ENCODE measurements around the gene NALCN. TPM values are rescaled to one million over a fixed set of nuclear protein-coding genes. Genes with fewer than 3 reads are reported as not detected.

The NALCN gene
- total RNA-seq (2021; fragmentation: NEBNext Ultra II Directional; extraction: Animal tissue kit (Norgen Biotek cat#: 25700)), result 0.54 TPM in 2 replicates
- polyA plus RNA-seq (2011; rRNA removed), result 0.13 and 0.26 TPM in 2 replicates
- polyA plus RNA-seq (2011; cell fraction: cytosol; rRNA removed), result 0.18 TPM
- polyA plus RNA-seq (2011; cell fraction: nucleus; rRNA removed), result 0.11 TPM
- polyA plus RNA-seq (2012, experiment 1 of 2), result 0.21 to 0.41 TPM (median 0.31 TPM) in 4 replicates
- 0.03 TPM for polyA plus RNA-seq (2012, experiment 2 of 2)
- 2.7 TPM for polyA plus RNA-seq (2013, experiment 1 of 2)
- 2.0 TPM for polyA plus RNA-seq (2013, experiment 2 of 2)
- polyA minus RNA-seq (2011; rRNA and poly(A)+ RNA removed), result 0.44 and 0.73 TPM in 2 replicates
- not detected for polyA minus RNA-seq (2011; cell fraction: cytosol; rRNA and poly(A)+ RNA removed)
- polyA minus RNA-seq (2011; cell fraction: nucleus; rRNA and poly(A)+ RNA removed), result 0.40 TPM
- long read RNA-seq, experiment 1, partial matches to known transcripts, result 1 of 1 reads
- long read RNA-seq, experiment 1, other reads (novel, unspliced or antisense), result 0 of 1 reads
- long read RNA-seq, experiment 2, partial matches to known transcripts, result 0 of 1 reads
- long read RNA-seq, experiment 2, other reads (novel, unspliced or antisense), result 1 of 1 reads

- H3K23ac ChIP-seq (ENCODE audit: insufficient read length), result no peak within 1 kb of the TSS
- no peak within 1 kb of the TSS for H3K27ac ChIP-seq (ENCODE audit: low read depth, low read length)
- no peak within 1 kb of the TSS for H2BK20ac ChIP-seq (ENCODE audit: low read length)
- 0 out of 2 replicates have a peak within 1 kb of the TSS, but pooled peaks have one; percentile 51 for H4K8ac ChIP-seq (ENCODE audit: extremely low read depth, insufficient read depth, low read length)
- H3K23me2 ChIP-seq (ENCODE audit: low read depth, low read length), result peaks cover 8% of the 10 kb centered on the region; the same call in 1 of the 2 replicates
- no peak within 1 kb of the TSS for H4K5ac ChIP-seq (ENCODE audit: insufficient read length, low read depth, low read length)
- H3K36me3 ChIP-seq (ENCODE audit: control insufficient read depth in 2 of 4, insufficient read depth in 4 of 4, low read length in 3 of 4), result no peaks in the 10 kb centered on the region
- peak within 1 kb of the TSS; percentile 85 to 87 for H3K4me2 ChIP-seq (ENCODE audit: insufficient read depth in 1 of 2, low read depth in 2 of 2, low read length in 2 of 2)
- peaks cover 5 to 17% (median 16%) of the 10 kb centered on the region in 4 experiments for H3K27me3 ChIP-seq (replicated peaks in 1 of 4; ENCODE audit: control insufficient read depth in 3 of 4, extremely low read depth in 1 of 4, insufficient read depth in 3 of 4, low read length in 3 of 4)
- WGBS, 2 experiments (ENCODE audit: extremely low coverage in 1 of 2, insufficient coverage in 1 of 2, insufficient read length in 1 of 2, insufficient replicate concordance in 2 of 2, low coverage in 1 of 2, low lambda C conversion rate in 2 of 2, missing lambda C conversion rate in 1 of 2), result 8% methylated on average over 42 of the region's 85 CpGs; no CpG with 5 or more reads in 1 of the 2 experiments
- H2BK5ac ChIP-seq (ENCODE audit: low read depth, low read length), result no peak within 1 kb of the TSS
- H3K4me1 ChIP-seq (replicated peaks in 1 of 4; ENCODE audit: control insufficient read depth in 3 of 4, insufficient read depth in 4 of 4, low read length in 3 of 4), result peaks cover 0 to 5% (median 3%) of the 10 kb centered on the region in 4 experiments; a peak in 6 of 7 replicates
- H2AFZ ChIP-seq (ENCODE audit: low read length), result peak within 1 kb of the TSS; percentile 71; the same call in 1 of the 2 replicates
- no peak within 1 kb of the TSS for H4K91ac ChIP-seq (replicated peaks; ENCODE audit: insufficient read length, low read length)
- H3K18ac ChIP-seq (ENCODE audit: extremely low read depth, low read length), result no peak within 1 kb of the TSS
- H3K56ac ChIP-seq (replicated peaks; ENCODE audit: insufficient read length, low read depth, low read length), result no peak within 1 kb of the TSS
- H3K9me3 ChIP-seq (ENCODE audit: insufficient read depth in 2 of 2, low read depth in 1 of 2, low read length in 1 of 2), result no peaks in the 10 kb centered on the region
- FAIRE-seq (no peak), DNase-seq (ENCODE audit: low read depth in 1 of 2, low spot score in 2 of 2) (peak in 1 of 2 experiments; percentile 68)
- H3K14ac ChIP-seq (ENCODE audit: insufficient read length), result no peak within 1 kb of the TSS
- POLR2A ChIA-PET (ENCODE audit: partially characterized antibody), result no interaction called here
- H3K4me3 ChIP-seq (ENCODE audit: extremely low read depth in 1 of 4, insufficient read depth in 2 of 4, low read depth in 3 of 4, low read length in 4 of 4), result peak within 1 kb of the TSS; percentile 51 to 74 (median 68)
- no peaks in the 10 kb centered on the region for H4K20me1 ChIP-seq (replicated peaks in 1 of 2; ENCODE audit: control insufficient read depth in 1 of 2, insufficient read depth in 2 of 2, low read length in 2 of 2)
- H3K9ac ChIP-seq (replicated peaks in 1 of 4; ENCODE audit: extremely low read depth in 1 of 4, low read depth in 3 of 4, low read length in 3 of 4), result peak within 1 kb of the TSS in 1 of 4 experiments; percentile 40; a peak in 3 of 7 replicates
- CTCF ChIA-PET (ENCODE audit: partially characterized antibody), result no interaction called here
- H2BK120ac ChIP-seq (replicated peaks; ENCODE audit: low read depth, low read length), result no peak within 1 kb of the TSS
- H2AK5ac ChIP-seq (ENCODE audit: low read depth, low read length), result no peak within 1 kb of the TSS
- H3K79me1 ChIP-seq (ENCODE audit: low read depth, low read length), result no peaks in the 10 kb centered on the region
- peak; percentile 65; the same call in 1 of the 2 replicates for TF ChIP-seq CREB1 (IDR thresholded peaks at IDR 0.05)
- TF ChIP-seq SUZ12 (IDR thresholded peaks at IDR 0.05; ENCODE audit: low read length), result peak; percentile 32; the same call in 1 of the 2 replicates
- TF ChIP-seq RBBP5 (IDR thresholded peaks at IDR 0.05; ENCODE audit: borderline replicate concordance, low read depth, low read length), result 0 out of 2 replicates have a peak, but pooled peaks have one; percentile 20
- no peak for TF ChIP-seq TCF12 (IDR thresholded peaks at IDR 0.05; ENCODE audit: low read depth, low read length)
- peak; percentile 39 for TF ChIP-seq EZH2 (IDR thresholded peaks at IDR 0.05; ENCODE audit: low read depth, low read length, severe bottlenecking)
- peak; percentile 55 for TF ChIP-seq KDM4A (IDR thresholded peaks at IDR 0.05; ENCODE audit: low read depth, low read length, severe bottlenecking)
- no peak for TF ChIP-seq RFX5 (IDR thresholded peaks at IDR 0.05; ENCODE audit: borderline replicate concordance, low read depth, low read length)
- no peaks in the 10 kb centered on the region for H3K79me2 ChIP-seq (ENCODE audit: control insufficient read depth in 1 of 2, insufficient read depth in 2 of 2, low read length in 2 of 2)
- H2BK12ac ChIP-seq (ENCODE audit: low read depth, low read length), result no peak within 1 kb of the TSS
- H2BK15ac ChIP-seq (ENCODE audit: low read length), result no peak within 1 kb of the TSS
- H3K4ac ChIP-seq (replicated peaks; ENCODE audit: insufficient read length, low read depth, low read length), result no peak within 1 kb of the TSS
Observed at GRCh38 chr13:101416181-101417042, at the start of gene NALCN. TSS of gene NALCN (minus strand) at chr13:101416508. CDS start at chr13:101399126, 17,382 bp downstream.

Data from H1 (cell line).